22Rv1 (cell line): ENCODE results near the gene DDB1.

Source experiments
- CTCF ChIP-seq: fragments of 450-650 bp; IDR thresholded peaks from 2 replicates; pipeline ENCODE4 v1.5.1; 2017; ENCODE audit warnings: mild to moderate bottlenecking
- ZFX ChIP-seq: fragments of 450-650 bp; IDR thresholded peaks from 2 replicates; pipeline ENCODE4 v1.6.1; 2017; ENCODE audit warnings: antibody characterized with exemption, borderline replicate concordance

- TF ChIP-seq CTCF (no peak), ZFX (no peak)
Measured at GRCh38 chr11:61339490-61339878, 6.6 kb upstream of the DDB1 start.
